Peyer's patch (tissue), 4 donors: ENCODE data around the gene CPPED1.

Experiments used
- POLR2A ChIP-seq, 2 donors: fragments of 450-650 bp; IDR thresholded peaks; one replicate each; pipeline ENCODE4 v1.5.1; 2017; ENCODE audit warnings: antibody characterized with exemption in 2 of 2, mild to moderate bottlenecking in 2 of 2, moderate library complexity in 2 of 2
- TF ChIP-seq, protein P1 (sequence below), 6 experiments: fragments of 450-650 bp in 4 of 6; fragments of 200-600 bp in 2 of 6; sonication (generic) in 1 of 6; IDR thresholded peaks; one replicate each; pipeline ENCODE4 v1.5.1; 2017 to 2019; ENCODE audit warnings: antibody characterized with exemption in 6 of 6, mild to moderate bottlenecking in 3 of 6, moderate library complexity in 1 of 6

DNA sequence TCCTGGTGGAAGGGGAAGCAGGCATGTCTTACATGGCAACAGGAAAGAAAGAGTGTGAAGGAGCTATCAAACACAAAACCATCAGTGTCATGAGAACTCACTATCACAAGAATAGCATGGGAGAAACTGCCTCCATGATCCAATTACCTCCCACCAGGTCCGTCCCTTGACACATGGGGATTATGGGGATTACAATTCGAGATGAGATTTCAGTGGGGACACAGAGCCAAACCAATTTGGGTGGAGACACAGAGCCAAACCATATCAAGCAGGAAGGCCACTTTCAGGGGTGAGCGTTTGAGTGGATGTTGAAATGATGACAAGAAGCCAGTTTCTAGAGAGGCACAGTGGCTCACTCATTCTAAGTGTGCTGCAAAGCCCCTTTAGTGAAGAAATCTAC is 143.8 kb downstream of the CPPED1 start:
- TF ChIP-seq POLR2A (IDR thresholded peaks at IDR 0.05) = no peak
- TF ChIP-seq, protein P1, sequence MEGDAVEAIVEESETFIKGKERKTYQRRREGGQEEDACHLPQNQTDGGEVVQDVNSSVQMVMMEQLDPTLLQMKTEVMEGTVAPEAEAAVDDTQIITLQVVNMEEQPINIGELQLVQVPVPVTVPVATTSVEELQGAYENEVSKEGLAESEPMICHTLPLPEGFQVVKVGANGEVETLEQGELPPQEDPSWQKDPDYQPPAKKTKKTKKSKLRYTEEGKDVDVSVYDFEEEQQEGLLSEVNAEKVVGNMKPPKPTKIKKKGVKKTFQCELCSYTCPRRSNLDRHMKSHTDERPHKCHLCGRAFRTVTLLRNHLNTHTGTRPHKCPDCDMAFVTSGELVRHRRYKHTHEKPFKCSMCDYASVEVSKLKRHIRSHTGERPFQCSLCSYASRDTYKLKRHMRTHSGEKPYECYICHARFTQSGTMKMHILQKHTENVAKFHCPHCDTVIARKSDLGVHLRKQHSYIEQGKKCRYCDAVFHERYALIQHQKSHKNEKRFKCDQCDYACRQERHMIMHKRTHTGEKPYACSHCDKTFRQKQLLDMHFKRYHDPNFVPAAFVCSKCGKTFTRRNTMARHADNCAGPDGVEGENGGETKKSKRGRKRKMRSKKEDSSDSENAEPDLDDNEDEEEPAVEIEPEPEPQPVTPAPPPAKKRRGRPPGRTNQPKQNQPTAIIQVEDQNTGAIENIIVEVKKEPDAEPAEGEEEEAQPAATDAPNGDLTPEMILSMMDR (IDR thresholded peaks at IDR 0.05) = no peak
